HG03045 (cell line): ENCODE data around the gene GNAZ.
"Not testable (repeated sequence)": the region's sequence is repeated elsewhere in the genome, so short reads cannot be mapped to it uniquely, and the experiment has no call there.

Source experiments
- ATAC-seq: cut with Tn5 transposase; IDR thresholded peaks from one replicate; pipeline ENCODE4 v1.9.1; 2021; ENCODE audit warnings: mild to moderate bottlenecking, moderate library complexity; ENCODE audit not compliant: unreplicated experiment

GNAZ gene

GRCh38 chr22:23042179-23042578 lies 28.1 kb upstream of the GNAZ start:
- ATAC-seq: no peak

- ATAC-seq: no peak
Observed at GRCh38 chr22:23044570-23044969, 25.7 kb upstream of the GNAZ start.

GRCh38 chr22:23045461-23045860 lies 24.9 kb upstream of the GNAZ start:
- no peak for ATAC-seq

GRCh38 chr22:23047265-23047664 lies 23.1 kb upstream of the GNAZ start:
- no peak for ATAC-seq

GRCh38 chr22:23047742-23048141 lies 22.6 kb upstream of the GNAZ start:
- no peak for ATAC-seq

GRCh38 chr22:23050546-23050945 lies 19.8 kb upstream of the GNAZ start:
- ATAC-seq: not testable (repeated sequence)

GRCh38 chr22:23053051-23053707 lies 17.1 kb upstream of the GNAZ start:
- no peak for ATAC-seq

- no peak for ATAC-seq
Observed at GRCh38 chr22:23053912-23054530, 16.3 kb upstream of the GNAZ start.

- ATAC-seq: peak; percentile 52
Observed at GRCh38 chr22:23054531-23055257, 15.6 kb upstream of the GNAZ start.

GRCh38 chr22:23055449-23056179 lies 14.7 kb upstream of the GNAZ start:
- no peak for ATAC-seq

- no peak for ATAC-seq
Observed at GRCh38 chr22:23057331-23057730, 13.0 kb upstream of the GNAZ start.

- ATAC-seq: no peak
Observed at GRCh38 chr22:23058063-23058462, 12.3 kb upstream of the GNAZ start.

GRCh38 chr22:23058481-23059283 lies 11.6 kb upstream of the GNAZ start:
- ATAC-seq: no peak

GRCh38 chr22:23059284-23059948 lies 10.9 kb upstream of the GNAZ start:
- ATAC-seq: no peak

GRCh38 chr22:23060612-23061400 lies 9.5 kb upstream of the GNAZ start:
- no peak for ATAC-seq

- no peak for ATAC-seq
Observed at GRCh38 chr22:23061471-23062280, 8.6 kb upstream of the GNAZ start.

GRCh38 chr22:23062616-23063538 lies 7.4 kb upstream of the GNAZ start:
- ATAC-seq: no peak
